ENCODE measurements around the gene RNU6-8.

The RNU6-8 gene

GRCh38 chr14:32202998-32203882, at the start of gene RNU6-8:
Gene RNU6-8, minus strand, starts transcription at chr14:32203269.
- DNase-seq: peak; percentile 88

DNA sequence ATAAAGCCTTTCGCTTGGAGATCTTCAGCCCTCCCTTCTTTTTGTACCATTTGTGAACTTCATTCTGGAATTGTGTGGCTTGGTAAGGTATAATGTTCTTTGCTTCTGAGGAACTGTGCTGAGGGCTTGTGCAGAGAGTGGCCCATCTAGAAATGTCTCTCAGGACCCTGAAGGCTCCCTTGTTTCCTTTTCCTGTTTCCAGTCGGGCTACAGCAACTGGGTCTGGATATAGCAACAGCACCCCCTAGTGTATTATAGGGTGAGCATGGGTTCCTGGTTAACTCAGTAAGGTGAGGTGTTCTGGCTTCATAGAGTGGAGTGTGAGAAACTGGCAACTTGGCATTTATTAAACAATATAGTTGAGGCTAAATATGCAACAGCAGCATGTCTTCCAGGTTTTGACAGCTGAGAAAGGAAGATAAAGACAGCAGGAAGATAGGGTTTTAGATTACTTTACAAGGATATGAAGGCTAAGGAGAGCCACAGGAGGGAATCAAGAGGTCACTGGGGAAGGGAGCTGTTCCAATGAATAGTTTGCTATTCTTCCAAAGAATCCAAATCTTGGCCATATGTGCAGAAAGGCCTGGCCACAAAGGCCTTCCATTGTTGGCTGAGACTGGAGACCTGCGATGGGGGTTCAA, 49.1 kb upstream of the RNU6-8 start:
- DNase-seq: peak; percentile 79

DNA sequence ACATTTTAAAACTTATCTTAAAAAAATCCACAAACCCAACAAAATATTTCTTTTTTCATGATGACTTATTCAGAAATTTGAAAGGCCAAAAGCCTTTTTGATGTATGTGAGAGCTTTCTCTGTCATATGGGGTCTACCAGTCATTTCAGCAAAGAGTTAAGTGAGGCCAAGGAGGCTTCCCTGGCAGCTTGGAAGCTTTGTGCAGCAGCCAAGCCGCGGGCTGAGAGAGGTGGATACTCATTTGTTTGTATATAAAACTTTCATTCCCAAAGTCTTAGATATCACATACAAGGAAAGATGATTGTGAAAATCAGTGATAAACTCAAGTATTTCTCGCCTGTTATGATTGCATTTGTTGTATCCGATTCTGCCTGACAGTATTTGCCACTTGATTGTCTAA, 48.5 kb upstream of the RNU6-8 start:
- no peak for DNase-seq

DNA sequence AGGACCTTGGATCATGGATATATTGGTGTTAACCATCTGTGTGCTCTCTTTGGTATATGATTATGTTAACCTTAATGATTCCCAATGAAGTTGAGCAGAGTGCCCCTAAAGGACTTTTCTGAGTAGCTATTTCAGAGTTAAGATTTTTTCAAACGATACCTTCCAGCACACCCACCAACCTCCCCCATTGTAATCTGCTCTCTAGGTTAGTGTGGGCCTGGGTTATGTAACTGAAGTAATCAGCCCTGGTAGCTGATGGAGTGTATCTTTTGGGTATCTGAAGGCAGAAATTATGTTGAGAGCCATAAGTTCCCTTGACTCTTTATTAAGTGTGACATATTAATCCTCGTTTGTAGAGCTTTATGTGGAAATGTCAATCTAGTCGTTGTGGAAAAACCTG, 47.6 kb upstream of the RNU6-8 start:
- DNase-seq: no peak

- DNase-seq: no peak
These were observed 46.7 kb upstream of the RNU6-8 start for GRCh38 chr14:32249780-32250179.

GRCh38 chr14:32249371-32249770, 46.3 kb upstream of the RNU6-8 start:
- no peak for DNase-seq

- DNase-seq: no peak
These were observed 43.7 kb upstream of the RNU6-8 start for GRCh38 chr14:32246751-32247150.

GRCh38 chr14:32244404-32244803, 41.3 kb upstream of the RNU6-8 start:
- DNase-seq: no peak

- DNase-seq: peak; percentile 10
These were observed 30.2 kb upstream of the RNU6-8 start for GRCh38 chr14:32233260-32233659.

DNA sequence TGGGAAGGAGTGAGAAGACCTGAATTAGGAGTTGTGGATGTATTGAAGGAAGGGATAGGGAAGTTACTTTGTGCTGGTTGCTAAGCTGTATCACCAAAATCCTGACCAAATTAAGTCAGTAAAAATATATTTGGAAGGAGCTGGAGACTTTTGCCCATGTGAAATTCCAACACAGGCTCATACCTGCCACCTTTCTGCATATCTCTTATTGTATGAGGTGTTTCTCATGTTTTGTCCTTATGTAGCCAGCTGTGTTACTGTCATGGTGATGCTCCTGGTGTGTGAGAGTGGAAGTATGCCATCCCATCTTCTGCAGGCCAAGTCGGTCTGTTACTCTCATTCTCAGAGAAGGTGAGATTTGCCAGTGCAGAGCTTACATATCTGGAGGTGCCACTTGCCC, 29.4 kb upstream of the RNU6-8 start:
- DNase-seq: no peak

DNA sequence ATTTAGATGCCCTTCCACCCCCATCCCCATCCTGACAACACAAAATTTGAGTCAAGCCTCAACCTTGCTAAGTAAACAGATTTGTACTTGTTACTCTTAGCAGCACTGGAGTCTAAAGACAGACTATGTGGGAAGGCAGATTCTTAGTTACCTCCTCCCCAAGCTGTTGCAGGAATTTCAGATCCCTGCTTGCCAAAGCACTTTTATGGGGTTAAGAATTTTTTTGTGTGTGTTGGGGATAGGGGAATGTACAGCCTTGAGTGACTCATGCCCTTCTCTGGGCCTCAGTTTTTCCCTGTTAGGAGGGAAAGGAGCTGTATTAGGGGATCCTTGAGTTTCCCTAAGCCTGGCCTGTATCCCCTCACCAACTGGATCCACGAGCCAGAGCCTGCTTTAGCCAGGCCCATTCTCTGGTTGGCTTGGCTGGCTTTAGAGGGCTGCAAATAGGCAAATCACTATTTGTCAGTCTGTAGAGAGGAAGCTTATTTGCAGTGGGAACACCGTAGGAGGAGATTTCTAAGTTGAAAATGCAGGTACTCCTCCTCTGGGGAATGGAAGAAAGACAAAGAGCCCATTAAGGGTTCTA, 27.7 kb upstream of the RNU6-8 start:
- no peak for DNase-seq

- DNase-seq: no peak
These were observed 27.1 kb upstream of the RNU6-8 start for GRCh38 chr14:32230181-32230580.

- DNase-seq: no peak
These were observed 23.0 kb upstream of the RNU6-8 start for GRCh38 chr14:32226056-32226455.

DNA sequence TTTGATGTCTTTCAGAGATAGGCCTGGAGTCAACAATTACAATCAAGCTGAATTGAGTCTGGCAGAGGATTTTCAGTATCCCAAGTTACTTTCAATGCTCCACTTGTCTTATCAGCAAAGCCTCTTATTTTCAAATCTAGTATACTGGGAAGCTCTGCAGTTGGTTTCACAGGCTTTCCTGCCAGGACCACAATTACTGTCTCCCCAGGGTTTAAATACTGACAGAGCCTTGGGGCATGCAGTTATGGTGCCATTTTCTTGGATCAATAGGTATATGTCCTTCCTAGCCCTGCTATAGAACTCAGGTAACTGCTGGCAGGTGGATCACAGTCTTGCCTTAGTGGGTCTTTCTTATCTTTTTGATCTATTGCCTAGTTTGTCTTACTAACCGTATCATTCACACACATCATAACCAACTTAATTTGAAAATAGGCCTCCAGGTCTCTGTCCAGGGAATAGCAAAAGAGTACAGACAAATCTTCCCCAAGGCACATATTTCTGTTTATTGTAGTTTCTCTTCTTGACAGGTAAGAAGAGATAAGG, 22.4 kb upstream of the RNU6-8 start:
- DNase-seq: no peak

- DNase-seq: peak; percentile 67
These were observed 21.8 kb upstream of the RNU6-8 start for GRCh38 chr14:32224737-32225377.

DNA sequence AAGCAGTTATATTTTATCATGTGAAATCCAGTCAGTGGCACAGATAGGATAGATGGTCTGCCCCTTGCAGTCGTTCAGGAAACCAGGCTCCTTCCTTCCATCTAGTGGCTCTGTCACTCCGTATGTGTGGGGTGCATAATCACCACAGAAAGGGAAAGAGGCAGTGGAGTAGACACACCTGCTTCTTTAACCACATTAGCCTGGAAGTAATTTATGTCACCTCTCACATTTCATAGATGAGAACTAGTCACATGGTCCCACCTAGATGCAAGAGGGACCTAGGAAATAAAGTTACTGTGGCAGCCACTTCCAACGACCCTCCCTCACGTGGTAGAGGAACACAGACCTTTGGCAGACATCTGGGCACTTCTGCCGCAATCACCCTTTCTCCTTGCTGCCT, 14.2 kb upstream of the RNU6-8 start:
- no peak for DNase-seq

- no peak for DNase-seq
These were observed 9.8 kb upstream of the RNU6-8 start for GRCh38 chr14:32212833-32213232.

DNA sequence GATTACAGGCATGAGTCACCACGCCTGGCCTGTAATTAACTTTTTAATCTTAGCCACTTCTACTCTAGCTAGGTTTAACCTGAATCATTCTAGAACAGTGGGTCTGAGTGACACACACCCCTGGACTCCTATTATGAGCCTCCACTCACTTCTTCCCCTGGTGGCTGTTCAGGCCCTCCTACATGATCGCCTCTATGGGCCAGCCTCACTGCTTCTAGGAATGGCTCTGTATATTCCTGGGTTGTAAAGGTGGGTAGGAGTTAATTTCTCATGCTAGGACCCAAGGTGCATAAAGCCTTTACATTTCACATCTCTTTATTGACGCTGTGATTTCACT, 8.0 kb upstream of the RNU6-8 start:
- DNase-seq: no peak

GRCh38 chr14:32209471-32209870, 6.4 kb upstream of the RNU6-8 start:
- DNase-seq: no peak

DNA sequence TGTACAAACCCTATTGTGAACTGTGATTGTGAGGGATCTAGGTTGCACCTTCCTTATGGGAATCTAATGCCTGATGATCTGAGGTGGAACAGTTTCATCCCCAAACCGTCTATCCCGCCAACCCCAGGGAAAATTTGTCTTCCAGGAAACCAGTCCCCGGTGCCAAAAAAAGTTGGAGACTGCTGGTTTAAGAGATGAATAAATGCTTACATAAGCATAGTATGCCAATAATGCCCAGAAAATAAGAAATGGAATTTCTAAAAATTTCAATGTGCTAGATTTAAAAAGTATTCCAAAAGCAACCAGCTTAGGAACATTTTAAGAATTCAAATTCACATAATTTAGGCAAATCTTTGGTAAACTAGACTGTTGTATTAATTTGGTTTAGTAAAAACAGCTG, 5.4 kb upstream of the RNU6-8 start:
- DNase-seq: no peak

- no peak for DNase-seq
These were observed 3.5 kb upstream of the RNU6-8 start for GRCh38 chr14:32206552-32206951.

GRCh38 chr14:32205984-32206383, 2.9 kb upstream of the RNU6-8 start:
- no peak for DNase-seq

- no peak for DNase-seq
These were observed 2.5 kb upstream of the RNU6-8 start for GRCh38 chr14:32205554-32205953.

Data from OCI-M1 (cell line).